NCI-H2107 (cell line): ENCODE measurements around the gene EFCAB14.
A peak's percentile ranks its signal among the peaks of the same experiment; 100 is the strongest.
"Not testable (repeated sequence)": the region's sequence is repeated elsewhere in the genome, so short reads cannot be mapped to it uniquely, and the experiment has no call there.

Experiments
- DNase-seq: peaks from one replicate; lab custom pipeline; 2025; lab: John Stamatoyannopoulos, UW

EFCAB14 gene

GRCh38 chr1:46654012-46654411, 64.9 kb downstream of the EFCAB14 start:
- DNase-seq, result no peak

GRCh38 chr1:46653405-46653958, 65.4 kb downstream of the EFCAB14 start:
- DNase-seq, result no peak

- DNase-seq, result no peak
These were observed 66.4 kb downstream of the EFCAB14 start for GRCh38 chr1:46652321-46653100.

- not testable (repeated sequence) for DNase-seq
These were observed 67.8 kb downstream of the EFCAB14 start for GRCh38 chr1:46651152-46651551.

- no peak for DNase-seq
These were observed 68.4 kb downstream of the EFCAB14 start for GRCh38 chr1:46650491-46650890.

- DNase-seq, result no peak
These were observed 69.2 kb downstream of the EFCAB14 start for GRCh38 chr1:46649764-46650163.

GRCh38 chr1:46647611-46648010, 71.3 kb downstream of the EFCAB14 start:
- DNase-seq, result no peak

- DNase-seq, result no peak
These were observed 72.1 kb downstream of the EFCAB14 start for GRCh38 chr1:46646844-46647243.

- DNase-seq, result no peak
These were observed 72.6 kb downstream of the EFCAB14 start for GRCh38 chr1:46646331-46646730.

GRCh38 chr1:46645815-46646214, 73.1 kb downstream of the EFCAB14 start:
- no peak for DNase-seq

- DNase-seq, result peak; percentile 45
These were observed 75.5 kb downstream of the EFCAB14 start for GRCh38 chr1:46643368-46643775.

GRCh38 chr1:46642115-46642680, 76.7 kb downstream of the EFCAB14 start:
- DNase-seq, result no peak

GRCh38 chr1:46639547-46639946, 79.4 kb downstream of the EFCAB14 start:
- no peak for DNase-seq

GRCh38 chr1:46638921-46639320, 80.0 kb downstream of the EFCAB14 start:
- no peak for DNase-seq

GRCh38 chr1:46637444-46638083, 81.3 kb downstream of the EFCAB14 start:
- DNase-seq, result no peak

GRCh38 chr1:46635205-46635604, 83.7 kb downstream of the EFCAB14 start:
- DNase-seq, result no peak

GRCh38 chr1:46630719-46631118, 88.2 kb downstream of the EFCAB14 start:
- no peak for DNase-seq
